GM19455 (cell line): Measurements from ENCODE around the gene S100A16.
"Not testable (repeated sequence)": the region's sequence is repeated elsewhere in the genome, so short reads cannot be mapped to it uniquely, and the experiment has no call there.

ENCODE experiments used
- ATAC-seq: cut with Tn5 transposase; IDR thresholded peaks from one replicate; pipeline ENCODE4 v1.9.1; 2021; ENCODE audit not compliant: unreplicated experiment

S100A16 gene

DNA sequence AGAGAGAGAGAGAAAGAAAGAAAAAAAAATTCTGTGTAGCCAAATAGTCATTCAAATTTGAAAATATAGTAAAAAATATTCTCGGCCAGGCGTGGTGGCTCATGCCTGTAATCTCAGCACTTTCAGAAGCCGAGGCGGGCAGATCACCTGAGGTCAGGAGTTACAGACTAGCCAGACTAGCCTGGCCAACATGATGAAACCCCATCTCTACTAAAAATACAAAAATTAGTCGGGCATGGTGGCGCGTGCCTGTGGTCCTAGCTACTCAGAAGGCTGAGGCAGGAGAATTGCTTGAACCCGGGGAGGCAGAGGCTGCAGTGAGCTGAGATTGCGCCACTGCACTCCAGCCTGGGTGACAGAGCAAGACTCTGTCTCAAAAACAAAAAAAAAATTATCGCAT is 24.9 kb downstream of the S100A16 start:
- ATAC-seq: not testable (repeated sequence)

DNA sequence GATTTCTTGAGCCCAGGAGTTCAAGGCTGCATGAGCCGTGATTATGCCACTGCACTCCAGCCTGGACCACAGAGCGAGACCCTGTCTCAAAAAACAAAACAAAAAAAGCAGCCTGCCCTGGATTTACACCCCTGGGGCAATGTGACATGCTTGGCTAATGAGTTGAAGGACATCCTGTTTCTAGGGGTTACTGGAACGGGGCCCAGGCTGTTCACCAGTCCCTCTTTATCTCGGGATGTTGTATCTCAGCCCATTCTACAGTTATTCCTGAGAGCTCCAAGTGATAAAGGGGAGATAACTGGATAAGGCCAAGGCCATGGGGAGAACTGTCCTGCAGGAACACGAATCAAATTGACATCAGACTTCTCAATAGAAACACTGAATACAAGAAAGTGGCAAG is 25.6 kb downstream of the S100A16 start:
- ATAC-seq: no peak

DNA sequence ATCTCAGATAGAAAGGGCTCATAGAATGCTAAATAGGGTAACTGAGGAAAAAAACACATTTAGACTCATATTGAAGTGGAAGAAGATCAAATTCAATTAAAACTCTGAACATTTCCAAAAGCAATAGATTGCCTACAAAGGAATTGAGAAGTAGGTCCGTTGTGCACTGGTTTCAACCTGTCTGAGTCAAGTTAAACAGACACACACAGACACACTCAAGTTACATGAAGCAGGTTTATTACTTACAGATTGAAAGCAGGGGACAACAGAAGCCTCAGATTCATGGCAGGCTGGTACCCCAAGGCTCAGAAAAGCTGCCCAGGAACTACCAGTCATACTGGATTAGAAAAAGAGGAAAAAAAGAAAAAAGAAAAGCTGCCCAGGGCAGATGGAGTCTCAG is 26.6 kb downstream of the S100A16 start:
- no peak for ATAC-seq

DNA sequence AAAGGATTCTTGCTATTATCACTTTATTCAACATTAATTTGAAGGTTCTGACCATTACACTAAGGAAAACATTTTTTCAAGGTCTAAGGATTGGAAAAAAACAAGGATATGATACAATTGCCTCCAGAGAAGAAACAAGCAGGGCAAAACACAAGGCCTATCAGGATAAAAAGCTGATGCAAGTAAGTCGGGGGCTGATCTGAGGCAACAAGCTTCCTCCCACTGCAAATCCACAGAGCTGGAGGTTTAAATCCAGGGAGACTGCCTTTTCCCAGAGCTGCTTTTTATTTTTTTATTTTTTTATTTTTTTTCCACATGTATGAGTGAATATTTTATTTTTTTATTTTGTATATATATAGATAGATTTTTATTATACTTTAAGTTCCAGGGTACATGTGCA is 27.9 kb downstream of the S100A16 start:
- ATAC-seq: no peak

DNA sequence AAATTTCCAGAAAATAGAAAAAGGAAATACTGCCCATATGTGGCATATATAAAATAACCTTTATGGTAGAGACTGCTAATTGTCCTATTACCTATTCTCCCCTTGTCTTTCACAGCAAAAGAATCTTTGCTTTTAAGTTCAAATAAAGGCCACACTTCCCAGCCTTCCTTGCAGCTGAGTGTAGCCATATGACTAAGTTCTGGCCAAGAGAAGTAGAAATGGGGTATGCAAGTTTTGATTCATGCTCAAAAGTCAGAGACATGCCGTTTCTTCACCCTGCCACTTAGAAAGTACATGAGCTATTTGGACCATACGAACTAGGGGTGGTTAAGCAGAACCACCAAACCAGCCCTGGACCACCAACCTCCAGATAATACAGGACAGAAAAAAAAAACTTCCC is 29.0 kb downstream of the S100A16 start:
- ATAC-seq: no peak

DNA sequence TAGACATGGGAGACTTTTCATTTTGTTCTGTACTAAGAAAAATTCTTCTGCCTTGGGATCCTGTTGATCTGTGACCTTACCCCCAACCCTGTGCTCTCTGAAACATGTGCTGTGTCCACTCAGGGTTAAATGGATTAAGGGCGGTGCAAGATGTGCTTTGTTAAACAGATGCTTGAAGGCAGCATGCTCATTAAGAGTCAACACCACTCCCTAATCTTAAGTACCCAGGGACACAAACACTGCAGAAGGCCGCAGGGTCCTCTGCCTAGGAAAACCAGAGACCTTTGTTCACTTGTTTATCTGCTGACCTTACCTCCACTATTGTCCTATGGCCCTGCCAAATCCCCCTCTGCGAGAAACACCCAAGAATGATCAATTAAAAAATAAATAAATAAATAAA is 29.4 kb downstream of the S100A16 start:
- ATAC-seq: not testable (repeated sequence)

DNA sequence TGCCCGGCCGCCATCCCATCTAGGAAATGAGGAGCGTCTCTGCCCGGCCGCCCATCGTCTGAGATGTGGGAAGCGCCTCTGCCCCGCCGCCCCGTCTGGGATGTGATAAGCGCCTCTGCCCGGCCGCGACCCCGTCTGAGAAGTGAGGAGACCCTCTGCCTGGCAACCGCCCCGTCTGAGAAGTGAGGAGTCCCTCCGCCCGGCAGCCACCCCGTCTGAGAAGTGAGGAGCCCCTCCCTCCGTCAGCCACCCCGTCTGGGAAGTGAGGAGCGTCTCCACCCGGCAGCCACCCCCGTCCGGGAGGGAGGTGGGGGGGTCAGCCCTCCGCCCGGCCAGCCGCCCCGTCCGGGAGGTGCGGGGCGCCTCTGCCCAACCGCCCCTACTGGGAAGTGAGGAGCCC is 30.1 kb downstream of the S100A16 start:
- not testable (repeated sequence) for ATAC-seq

DNA sequence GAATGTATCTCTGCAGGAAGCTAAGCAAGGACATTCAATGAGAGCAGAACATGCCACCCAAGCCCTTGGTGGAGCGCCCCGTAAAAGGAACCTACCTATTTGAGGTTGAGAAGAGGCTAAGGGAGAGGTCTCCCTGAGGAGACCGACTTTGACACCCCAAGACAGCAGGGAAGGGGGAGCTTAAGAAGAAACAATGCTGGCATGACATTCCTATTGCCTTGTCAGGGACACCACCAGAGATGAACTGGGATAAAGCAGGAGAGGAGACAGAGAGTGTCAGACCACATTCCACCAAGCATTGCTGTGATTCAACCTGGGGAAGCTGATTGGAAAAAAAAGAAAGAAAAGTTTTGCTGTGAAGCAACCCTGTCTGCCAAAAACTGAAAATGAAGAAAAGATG is 34.0 kb downstream of the S100A16 start:
- no peak for ATAC-seq

DNA sequence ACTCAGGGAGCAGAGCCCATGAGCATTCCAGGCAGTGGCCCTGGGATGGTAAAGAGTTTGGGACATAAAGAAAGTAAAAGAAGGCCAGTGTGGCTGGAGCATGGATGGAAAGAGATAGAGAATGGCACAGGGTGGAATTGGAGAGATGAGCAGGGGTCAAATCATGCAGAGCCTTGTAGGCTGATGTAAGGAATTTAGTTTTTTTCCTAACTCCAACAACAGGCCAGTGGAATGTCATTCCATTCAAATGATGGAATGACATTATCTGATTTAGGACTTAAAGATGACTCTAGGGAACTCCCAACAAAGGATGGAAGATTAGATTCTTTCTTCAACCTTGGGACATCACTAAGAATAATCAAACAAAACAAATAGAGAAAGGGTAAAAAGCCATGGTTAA is 34.4 kb downstream of the S100A16 start:
- no peak for ATAC-seq

DNA sequence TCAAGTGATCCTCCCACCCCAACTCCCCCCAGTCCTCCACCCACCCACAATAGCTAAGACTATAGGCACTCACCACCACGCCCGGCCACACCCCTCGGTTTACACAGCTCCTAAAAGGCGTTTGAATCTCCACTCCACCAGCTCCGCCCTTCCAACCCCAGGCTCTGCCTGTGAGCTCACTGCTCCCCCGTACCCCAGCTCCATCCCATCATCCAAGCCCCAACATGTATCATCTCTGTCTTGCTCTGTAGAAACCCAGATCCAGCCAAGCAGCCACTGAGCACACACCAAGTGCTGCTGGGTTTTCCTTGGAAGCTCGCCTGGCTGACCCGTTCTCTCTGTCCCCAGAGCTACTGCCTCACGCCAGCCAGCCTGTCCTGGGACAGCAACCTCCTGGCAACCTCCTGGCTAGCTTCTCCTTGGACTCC is 35.3 kb downstream of the S100A16 start:
- no peak for ATAC-seq

DNA sequence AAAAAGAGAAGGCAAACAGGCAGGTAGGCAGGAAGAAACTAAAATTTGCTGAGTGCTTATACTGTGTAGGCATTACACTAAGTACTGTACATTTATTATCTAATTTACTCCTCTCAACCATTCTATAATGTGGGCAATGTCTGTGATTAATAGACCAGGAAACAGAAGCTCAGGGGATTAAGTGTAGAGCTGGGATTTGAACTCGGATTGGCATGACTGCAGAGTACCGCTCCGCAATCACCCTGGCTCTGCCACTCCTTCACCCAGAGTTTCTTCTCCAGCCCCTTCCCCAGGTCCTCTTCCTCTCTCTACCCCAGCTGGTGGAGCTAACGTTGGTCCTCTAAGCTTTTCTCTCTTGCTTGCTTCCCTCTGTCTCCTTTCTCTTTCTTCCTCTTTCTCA is 35.8 kb downstream of the S100A16 start:
- ATAC-seq: no peak

DNA sequence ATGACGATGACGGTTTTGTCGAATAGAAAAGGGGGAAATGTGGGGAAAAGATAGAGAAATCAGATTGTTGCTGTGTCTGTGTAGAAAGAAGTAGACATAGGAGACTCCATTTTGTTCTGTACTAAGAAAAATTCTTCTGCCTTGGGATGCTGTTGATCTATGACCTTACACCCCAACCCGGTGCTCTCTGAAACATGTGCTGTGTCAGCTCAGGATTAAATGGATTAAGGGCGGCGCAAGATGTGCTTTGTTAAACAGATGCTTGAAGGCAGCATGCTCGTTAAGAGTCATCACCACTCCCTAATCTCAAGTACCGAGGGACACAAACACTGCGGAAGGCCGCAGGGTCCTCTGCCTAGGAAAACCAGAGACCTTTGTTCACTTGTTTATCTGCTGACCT is 37.4 kb downstream of the S100A16 start:
- ATAC-seq: not testable (repeated sequence)

DNA sequence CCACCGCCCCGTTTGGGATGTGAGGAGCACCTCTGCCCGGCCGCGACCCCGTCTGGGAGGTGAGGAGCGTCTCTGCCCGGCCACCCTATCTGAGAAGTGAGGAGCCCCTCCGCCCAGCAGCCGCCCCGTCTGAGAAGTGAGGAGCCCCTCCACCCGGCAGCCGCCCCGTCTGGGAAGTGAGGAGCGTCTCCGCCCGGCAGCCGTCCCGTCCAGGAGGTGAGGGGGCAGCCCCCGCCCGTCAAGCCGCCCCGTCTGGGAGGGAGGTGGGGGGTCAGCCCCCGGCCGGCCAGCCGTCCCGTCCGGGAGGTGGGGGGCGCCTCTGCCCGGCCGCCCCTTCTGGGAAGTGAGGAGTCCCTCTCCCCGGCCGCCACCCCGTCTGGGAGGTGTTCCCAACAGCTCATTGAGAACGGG is 37.9 kb downstream of the S100A16 start:
- not testable (repeated sequence) for ATAC-seq

DNA sequence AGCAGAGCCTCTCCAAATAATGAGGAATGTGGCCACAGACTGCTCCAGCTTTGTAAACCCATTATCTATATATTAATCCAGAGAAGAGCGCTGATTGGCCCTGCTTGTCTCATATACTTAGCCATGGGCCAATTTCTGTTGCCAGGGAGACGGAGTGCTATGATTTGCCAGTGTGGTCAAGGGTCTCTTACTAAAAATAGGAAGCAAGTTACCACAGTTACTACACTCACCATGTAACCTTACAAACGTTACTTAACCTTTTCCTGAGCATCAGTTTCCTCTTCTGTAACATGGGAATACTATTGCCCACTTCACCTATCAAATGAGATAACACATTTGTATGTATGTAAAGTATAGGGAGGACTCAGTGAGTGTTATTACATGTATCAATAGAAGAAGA is 39.6 kb downstream of the S100A16 start:
- ATAC-seq: no peak

DNA sequence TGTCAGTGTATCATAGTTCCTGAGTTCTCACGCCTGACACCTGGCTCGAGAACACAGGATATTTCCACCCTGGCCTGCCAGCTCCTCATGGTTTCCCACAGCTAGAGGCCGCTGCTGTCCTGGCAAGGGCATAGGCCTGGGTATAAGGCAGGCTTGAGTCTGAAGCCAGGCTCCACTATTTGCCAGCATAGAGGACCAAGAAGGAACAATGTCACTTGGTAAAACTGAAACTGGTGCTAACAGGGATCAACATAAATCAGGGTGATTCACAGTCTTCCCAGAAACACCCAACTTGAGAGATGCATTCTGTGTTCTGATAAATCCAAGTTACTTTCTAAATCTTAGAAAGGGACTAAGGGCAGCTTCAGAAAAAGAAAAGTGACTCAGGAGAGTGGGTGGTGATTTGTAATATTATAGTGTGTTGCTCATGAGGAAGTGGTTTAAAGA is 40.3 kb downstream of the S100A16 start:
- ATAC-seq: peak; percentile 55

DNA sequence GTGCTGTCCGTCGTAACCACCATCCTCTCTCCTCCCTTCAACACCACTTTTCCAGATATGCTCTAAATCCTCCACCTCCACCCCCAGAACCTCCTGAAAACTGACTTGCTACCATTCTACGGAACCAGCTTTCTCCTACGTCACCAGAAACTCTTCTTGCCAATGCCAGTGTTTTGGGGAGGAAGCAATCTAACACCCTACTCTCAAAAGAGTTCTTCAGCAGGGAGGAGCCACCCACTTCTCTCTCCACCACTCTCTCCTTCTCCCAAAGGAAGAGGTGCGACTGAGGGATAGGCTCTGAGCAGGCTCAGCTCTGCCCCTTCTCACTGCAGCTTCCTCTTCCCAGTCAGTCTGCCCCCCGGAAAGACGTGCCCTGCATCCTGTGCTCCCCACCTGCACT is 41.2 kb downstream of the S100A16 start:
- no peak for ATAC-seq

DNA sequence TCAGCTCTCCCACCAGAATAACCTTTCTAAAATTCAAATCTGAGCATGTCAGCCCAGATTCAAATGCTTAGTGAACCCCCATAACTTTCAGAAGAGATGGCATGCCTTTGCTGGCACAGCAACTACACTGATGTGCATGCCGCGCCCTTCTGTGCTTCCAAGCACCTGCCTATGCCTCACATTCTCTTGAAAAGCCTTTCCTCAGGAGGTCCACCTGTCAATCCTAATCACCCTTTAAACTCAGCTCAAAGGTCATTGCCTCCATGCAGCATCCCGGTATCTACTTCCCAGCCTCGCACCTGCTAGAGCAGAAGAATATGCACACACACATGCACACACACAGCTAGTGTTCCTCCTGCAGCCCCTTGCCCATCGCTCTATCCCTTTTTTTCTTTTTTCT is 42.1 kb downstream of the S100A16 start:
- no peak for ATAC-seq

DNA sequence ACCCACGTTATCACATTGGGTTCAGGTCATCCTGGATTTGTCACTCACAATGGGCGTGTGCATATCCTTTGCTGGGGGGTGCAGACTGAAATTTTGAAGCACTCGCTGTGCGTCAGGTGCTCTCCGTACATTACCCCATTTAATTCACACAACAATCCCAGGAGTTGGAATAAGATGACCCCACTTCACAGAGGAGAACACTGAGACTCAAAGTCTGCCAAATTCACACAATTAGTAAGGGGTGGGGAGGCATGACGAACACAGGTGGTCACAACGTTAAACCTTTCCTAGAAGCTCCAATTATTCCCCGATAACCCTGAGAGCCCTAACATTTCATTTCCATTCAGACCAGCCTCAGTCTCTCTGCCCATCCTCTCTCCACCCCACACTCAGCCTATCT is 43.5 kb downstream of the S100A16 start:
- ATAC-seq: no peak

DNA sequence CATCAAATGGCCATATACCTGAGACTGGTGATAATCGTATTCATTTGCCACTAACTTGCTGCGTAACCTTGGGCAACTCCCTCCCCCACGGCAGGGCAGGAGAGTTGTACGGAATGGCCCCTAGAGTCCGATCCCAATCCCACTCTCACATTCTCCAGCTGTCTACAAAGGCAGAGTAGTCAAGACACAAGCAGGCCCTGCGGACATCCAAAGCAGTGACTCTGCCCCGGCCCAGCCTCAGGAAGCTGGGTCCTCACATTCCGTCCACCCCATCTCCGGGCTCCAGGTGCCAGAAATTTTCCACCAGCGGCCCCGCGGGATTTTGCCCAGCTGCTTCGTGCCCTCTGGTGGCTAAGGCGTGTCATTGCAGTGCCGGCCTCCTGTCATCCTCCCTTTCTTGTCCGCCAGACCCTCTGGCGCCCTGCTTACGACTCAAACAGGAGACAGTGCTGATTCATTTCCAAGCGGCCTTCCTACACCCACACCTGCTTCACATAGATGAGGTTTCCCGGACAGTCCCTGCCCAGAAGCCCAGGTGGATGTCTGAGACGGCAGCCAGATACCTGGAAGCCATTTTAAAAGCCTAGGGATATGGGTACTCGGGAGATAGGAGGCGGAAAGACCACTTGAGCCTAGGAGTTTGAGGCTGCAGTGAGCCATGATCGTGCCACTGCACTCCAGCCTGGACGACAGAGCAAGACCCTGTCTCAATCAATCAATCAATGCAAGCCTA is 44.4 kb downstream of the S100A16 start:
- no peak for ATAC-seq

DNA sequence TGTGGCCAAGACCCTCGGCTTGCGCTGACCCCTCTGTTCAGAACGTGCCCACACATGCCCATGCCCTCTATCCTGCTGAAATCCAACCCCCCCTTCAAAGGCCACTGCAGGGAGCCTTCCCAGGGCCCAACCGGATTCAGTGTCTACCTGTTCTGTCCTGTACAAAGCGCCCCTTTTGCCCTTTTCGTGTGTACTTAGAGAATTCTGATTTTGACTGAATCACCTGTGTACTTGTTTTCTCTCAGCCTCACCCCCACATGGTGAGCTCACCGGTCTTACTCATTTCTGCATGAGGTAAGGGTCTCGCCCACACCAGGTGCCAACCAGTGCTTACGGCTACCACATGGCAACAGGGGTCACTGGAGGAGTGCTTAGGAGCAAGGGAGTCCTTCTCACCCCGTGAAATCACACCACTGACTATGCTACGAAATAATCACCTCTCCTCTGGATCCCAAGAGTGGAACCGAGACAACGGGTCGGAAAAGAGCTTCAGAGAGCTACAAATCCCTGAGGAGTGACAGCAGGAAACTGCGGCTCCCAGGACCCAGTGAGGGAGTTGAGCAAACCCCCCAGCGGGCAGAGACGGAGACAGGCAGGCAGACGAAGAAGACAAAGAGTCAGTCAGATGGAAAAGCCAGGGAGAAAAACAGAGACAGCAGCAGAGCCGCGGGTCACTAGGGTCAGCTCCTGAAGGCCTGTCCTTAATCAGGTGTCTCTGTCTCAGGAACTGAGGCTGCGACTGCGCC is 45.1 kb downstream of the S100A16 start:
- no peak for ATAC-seq

DNA sequence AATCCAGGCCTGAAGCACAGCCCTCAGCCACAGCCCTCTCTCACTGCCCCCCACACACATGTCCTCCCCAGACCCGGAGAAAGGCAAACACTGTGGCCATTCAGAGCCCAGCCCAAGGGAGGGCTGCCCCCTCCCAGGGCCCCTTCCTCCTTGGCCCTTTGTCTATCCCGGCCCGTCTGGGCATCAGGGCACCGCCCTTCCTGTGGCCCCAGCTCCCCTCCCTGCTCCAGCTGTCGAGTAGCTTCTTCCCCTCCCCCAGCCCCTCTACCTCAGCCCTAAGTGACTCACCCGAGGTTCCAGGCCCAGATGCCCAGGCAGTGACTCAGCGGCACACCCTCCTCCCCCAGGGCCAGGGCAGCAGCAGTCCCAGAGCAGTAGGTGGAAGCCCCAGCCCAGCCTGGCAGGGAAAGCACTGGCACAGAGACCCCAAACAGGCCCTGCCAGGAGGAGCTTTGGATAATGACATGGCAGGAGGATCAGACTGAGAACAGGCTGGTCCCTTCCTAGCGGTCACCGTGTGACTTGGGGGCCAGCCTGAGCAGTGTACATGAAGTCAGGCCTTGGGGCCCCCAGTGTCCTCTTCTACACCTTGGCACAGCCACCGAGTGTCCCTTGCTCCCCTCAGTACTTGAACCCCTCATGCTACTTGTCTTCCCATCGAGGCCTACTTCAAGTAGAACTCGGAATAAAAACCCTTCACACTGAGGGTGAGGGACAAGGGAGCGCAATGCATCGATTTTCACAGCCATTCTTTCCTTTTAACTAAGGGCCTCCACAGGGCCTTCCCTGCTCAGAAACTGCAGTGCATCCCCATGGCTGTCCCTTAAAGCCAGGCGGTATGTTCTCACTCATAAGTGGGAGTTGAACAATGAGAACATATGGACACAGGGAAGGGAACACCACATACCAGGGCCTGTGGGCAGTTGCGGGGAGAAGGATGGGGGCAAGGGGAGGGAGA is 46.2 kb downstream of the S100A16 start:
- ATAC-seq: no peak
